ENCODE measurements around the gene GRIN2A.

DNA sequence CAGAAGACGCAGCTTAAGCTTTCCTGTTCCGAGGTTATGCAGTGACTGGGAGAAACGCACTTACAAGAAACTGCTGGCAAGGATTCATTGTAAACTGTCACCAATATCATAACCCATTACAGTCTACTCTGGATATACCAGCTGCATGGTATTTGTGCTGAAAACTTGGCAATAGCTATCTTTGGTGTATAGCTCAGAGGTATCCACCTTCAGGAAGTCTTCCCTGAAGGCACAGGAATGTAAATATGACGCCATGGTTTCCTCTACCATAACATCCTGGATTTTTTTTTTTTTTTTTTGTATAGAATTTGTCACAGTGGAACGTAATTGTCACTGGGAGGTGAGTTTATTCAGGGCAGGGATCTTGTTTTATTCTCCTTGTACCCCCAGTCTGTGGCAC, 406.2 kb downstream of the GRIN2A start:
- TF ChIP-seq, protein P1, sequence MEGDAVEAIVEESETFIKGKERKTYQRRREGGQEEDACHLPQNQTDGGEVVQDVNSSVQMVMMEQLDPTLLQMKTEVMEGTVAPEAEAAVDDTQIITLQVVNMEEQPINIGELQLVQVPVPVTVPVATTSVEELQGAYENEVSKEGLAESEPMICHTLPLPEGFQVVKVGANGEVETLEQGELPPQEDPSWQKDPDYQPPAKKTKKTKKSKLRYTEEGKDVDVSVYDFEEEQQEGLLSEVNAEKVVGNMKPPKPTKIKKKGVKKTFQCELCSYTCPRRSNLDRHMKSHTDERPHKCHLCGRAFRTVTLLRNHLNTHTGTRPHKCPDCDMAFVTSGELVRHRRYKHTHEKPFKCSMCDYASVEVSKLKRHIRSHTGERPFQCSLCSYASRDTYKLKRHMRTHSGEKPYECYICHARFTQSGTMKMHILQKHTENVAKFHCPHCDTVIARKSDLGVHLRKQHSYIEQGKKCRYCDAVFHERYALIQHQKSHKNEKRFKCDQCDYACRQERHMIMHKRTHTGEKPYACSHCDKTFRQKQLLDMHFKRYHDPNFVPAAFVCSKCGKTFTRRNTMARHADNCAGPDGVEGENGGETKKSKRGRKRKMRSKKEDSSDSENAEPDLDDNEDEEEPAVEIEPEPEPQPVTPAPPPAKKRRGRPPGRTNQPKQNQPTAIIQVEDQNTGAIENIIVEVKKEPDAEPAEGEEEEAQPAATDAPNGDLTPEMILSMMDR (IDR thresholded peaks at IDR 0.05; ENCODE audit: insufficient read depth, low read length): no peak
- TF ChIP-seq POLR2AphosphoS5 (IDR thresholded peaks at IDR 0.05; ENCODE audit: low read depth): no peak
- TF ChIP-seq, protein P2, sequence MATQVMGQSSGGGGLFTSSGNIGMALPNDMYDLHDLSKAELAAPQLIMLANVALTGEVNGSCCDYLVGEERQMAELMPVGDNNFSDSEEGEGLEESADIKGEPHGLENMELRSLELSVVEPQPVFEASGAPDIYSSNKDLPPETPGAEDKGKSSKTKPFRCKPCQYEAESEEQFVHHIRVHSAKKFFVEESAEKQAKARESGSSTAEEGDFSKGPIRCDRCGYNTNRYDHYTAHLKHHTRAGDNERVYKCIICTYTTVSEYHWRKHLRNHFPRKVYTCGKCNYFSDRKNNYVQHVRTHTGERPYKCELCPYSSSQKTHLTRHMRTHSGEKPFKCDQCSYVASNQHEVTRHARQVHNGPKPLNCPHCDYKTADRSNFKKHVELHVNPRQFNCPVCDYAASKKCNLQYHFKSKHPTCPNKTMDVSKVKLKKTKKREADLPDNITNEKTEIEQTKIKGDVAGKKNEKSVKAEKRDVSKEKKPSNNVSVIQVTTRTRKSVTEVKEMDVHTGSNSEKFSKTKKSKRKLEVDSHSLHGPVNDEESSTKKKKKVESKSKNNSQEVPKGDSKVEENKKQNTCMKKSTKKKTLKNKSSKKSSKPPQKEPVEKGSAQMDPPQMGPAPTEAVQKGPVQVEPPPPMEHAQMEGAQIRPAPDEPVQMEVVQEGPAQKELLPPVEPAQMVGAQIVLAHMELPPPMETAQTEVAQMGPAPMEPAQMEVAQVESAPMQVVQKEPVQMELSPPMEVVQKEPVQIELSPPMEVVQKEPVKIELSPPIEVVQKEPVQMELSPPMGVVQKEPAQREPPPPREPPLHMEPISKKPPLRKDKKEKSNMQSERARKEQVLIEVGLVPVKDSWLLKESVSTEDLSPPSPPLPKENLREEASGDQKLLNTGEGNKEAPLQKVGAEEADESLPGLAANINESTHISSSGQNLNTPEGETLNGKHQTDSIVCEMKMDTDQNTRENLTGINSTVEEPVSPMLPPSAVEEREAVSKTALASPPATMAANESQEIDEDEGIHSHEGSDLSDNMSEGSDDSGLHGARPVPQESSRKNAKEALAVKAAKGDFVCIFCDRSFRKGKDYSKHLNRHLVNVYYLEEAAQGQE (IDR thresholded peaks at IDR 0.05; ENCODE audit: insufficient replicate concordance, low read depth): no peak
- TF ChIP-seq SPI1 (IDR thresholded peaks at IDR 0.05; ENCODE audit: borderline replicate concordance, low read depth): no peak
- TF ChIP-seq GABPA (IDR thresholded peaks at IDR 0.05; ENCODE audit: low read depth): no peak

Data from HL-60 (cell line).